Superior temporal gyrus (tissue), 1 donor: ENCODE data around the gene PNCK.

ENCODE experiments used
- DNase-seq: peaks from one replicate; pipeline ENCODE4 v3.0.0-alpha.2; 2016; ENCODE audit errors: extremely low spot score

PNCK gene

GRCh38 chrX:153662266-153662665 lies 11.3 kb downstream of the PNCK start:
- DNase-seq, result peak; percentile 30

- no peak for DNase-seq
These were observed 14.3 kb downstream of the PNCK start for GRCh38 chrX:153659268-153659667.

DNA sequence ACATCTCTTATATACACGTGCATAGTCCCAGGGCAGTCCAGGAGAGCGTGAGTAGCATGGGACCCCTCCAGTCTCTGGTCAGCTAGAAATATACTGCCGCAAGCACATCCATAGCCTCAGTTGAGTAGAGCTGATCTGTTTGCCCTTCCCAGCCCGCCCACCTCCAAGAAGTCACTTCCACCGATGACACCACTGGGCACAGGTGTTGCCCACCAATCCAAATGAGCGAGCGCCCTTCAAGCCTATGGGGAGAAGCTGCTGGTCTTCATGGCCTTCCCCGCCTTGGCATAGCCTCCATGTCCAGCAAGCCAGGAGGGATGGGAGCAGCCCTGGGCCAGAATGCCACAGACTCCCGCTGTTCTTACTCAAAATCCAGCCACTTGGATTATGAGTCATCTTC lies 16.5 kb downstream of the PNCK start:
- DNase-seq, result no peak

DNA sequence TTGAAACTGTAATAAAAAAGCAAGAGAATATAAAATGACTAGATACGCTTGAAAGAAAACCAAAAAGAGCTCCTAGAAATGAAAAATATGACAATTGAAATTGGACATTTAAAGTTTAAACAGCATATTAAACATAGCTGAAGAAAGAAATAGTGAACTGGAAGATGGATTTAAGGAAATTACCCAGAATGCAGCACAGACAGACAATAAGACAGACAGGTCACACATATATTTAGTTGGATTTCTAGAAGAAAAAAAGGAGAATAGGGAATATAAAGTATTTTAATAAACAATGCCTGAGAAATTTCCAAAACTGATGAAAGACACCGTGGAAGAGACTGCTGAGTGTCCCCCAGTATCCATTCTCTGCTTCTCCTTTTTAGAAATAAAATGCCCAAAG lies 20.1 kb downstream of the PNCK start:
- DNase-seq, result no peak

DNA sequence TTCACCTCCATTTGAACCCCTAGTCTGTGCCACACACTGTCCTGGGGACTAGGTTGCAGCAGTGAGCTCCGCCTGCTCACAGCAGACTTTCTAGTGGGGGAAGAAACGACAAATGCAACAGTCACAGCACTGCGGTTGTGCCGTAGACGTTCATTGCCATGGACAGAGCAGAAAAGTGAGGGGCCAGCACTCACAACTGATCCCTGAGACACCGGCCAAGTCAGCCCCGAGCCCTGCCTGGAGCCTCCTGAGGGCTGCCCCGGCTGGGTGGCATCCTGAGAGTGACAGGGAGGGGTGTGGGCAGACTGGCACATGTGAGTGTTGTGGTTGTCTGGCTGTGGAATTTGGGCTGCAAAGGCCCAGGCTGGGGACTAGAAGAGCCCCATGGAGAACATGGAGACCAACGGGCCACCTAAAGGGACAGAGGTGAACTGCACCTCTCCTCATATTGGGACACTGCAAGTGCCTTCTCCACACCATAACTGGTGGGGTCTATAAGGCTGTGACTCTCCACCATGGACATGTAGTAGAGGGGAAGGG lies 22.0 kb downstream of the PNCK start:
- DNase-seq, result no peak

GRCh38 chrX:153650959-153651358 lies 22.7 kb downstream of the PNCK start:
- no peak for DNase-seq

- no peak for DNase-seq
These were observed 23.5 kb downstream of the PNCK start for GRCh38 chrX:153649915-153650782.

DNA sequence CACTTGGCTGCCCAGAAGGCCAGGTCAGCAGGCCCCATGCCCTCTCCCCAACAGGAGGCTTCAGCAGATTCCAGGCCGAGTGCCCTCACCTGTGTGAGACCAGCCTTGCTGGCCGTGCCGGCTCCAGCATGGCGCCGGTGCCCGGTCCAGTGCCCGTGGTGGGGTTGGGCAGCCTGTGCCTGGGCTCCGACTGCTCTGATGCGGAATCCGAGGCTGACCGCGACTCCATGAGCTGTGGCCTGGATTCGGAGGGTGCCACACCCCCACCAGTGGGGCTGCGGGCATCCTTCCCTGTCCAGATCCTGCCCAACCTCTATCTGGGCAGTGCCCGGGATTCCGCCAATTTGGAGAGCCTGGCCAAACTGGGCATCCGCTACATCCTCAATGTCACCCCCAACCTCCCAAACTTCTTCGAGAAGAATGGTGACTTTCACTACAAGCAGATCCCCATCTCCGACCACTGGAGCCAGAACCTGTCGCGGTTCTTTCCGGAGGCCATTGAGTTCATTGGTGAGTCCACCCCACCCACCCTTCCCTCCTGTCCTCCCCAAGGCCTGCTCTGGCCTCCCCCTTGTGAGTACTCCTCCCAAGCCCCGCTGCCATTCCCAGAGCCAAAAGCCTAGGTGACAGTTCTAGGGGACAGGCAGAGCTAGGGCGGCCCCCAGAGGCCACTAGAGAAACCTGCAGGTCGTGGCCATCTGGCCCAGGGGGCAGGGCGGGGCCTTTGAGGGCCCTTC lies 24.3 kb downstream of the PNCK start:
- DNase-seq, result no peak

GRCh38 chrX:153648358-153649177 lies 25.0 kb downstream of the PNCK start:
- no peak for DNase-seq

- no peak for DNase-seq
These were observed 25.9 kb downstream of the PNCK start for GRCh38 chrX:153647461-153648357.

DNA sequence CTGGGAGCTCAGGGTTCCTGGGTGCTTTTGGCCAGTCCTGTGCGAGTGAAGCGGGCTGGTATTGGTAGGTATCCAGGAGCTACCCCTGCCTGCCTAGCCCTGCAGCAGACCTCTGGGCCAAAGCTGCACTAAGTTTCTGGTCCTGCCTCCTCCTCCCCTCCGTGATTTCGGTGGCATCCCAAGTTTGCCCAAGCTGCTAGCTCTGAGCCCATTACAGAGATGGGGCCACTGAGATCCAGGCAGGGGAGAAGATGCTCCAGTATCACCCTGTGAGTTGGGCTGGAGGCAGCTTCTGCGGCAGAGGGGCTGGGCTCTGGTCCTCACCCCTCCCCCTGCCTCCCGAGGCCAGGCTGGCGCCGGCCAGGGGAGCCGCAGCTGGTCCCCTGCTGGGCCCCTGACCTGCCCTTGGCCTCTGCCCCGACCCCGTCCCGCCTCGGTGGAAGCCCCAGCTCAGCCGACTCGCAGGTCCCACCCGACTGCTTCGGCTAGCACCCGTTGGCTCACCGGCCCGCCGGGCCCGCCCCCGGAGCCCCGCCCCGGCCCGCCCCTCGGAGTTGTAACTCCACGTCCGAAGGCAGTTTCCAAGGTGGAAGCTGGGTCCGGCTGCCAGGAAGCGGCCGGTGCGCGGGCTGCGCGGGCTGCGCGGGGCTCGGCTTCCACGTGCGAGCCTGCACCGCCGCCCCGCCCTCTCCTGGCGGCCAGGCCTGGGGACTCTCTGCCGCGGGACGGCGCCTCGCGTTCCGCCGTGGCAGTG lies 26.8 kb downstream of the PNCK start, which contains the start of gene DUSP9:
TSS of gene DUSP9 (plus strand) at position 584 of the 754 bp plus-strand sequence. CDS start 751 bp downstream, outside the sequence.
- no peak for DNase-seq

GRCh38 chrX:153645921-153646488 lies 27.6 kb downstream of the PNCK start:
- DNase-seq, result no peak

- DNase-seq, result no peak
These were observed 28.5 kb downstream of the PNCK start for GRCh38 chrX:153645151-153645550.

- DNase-seq, result no peak
These were observed 29.1 kb downstream of the PNCK start for GRCh38 chrX:153644356-153645125.

DNA sequence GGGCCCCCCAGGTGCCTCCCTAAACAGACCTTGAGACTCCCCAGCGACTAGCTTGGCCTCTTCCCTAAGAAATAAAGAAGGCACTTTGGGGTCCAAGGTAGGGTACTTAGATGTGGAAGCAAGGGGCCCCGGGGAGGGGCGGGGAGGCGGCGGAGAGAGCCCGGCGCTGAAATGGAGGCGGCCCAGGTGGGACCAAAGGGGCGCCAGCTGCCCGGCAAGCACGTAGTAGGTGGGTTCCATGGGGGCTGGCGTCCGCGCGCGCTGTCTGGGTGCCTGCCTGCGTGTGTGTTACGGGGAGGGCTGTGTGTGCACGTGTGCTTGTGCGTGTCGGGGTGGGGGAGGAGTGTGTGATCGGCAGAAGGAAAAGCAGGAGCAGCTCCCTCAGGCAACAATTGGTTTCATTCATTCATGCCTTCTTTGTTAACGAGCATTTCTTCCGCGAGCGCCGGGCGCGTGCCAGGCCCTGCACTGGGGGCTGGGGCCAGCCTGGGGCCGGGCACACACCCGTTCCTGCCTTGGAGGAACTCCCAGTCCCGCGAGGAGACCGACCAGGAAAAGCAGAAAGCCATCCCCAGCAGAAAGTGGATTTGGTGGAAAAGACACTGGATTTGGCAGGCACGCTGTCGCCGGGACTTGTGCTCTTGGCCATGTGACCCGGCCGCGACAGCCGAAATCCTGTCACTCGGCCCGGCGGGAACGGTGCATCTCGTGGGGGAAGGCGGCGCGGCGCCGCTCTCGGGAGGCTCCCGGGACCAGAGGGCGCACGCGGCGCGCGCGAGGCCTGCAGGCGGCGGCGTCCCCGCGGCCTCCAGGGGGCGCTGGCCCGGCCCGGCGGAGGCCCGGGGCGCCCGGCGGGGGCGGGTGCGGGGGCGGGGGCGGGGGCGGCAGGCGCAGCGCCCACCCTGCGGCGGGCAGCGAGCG lies 29.9 kb downstream of the PNCK start:
- DNase-seq, result peak; percentile 11

DNA sequence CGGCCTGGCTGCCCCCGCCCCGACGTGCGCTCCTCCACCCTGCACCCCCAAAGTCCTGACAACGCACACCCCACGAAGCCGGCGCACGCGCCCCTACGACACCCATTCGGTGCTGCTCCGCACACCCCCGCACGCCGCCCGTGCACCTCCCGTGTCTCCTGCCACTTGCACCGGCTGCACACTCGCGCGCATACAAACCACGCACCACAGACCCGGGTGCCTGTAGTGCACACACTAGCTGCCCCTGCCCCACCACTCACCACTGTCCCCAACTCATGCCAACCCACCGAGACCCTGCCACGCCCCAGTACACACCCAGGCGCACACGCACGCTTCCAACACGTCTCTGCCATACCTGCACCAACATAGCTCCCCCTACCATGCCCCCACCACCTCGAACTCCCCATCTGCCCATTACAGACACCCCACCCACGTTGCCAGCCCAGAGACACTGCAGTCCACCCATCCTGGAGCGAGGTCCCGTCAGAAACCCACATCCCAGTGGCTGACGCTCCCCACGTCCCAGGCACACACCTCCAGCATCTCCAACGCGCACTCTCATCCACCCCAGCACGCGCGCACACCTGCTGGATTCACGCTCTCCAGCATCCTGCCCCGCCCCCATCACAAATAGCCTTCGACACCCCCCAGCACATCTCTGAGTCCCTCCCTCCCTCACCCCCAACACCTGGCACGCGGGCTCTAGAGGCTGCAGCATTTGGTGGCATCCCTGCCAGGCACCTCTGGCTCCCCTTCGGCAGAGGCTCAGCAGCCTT lies 30.8 kb downstream of the PNCK start:
- DNase-seq, result no peak

DNA sequence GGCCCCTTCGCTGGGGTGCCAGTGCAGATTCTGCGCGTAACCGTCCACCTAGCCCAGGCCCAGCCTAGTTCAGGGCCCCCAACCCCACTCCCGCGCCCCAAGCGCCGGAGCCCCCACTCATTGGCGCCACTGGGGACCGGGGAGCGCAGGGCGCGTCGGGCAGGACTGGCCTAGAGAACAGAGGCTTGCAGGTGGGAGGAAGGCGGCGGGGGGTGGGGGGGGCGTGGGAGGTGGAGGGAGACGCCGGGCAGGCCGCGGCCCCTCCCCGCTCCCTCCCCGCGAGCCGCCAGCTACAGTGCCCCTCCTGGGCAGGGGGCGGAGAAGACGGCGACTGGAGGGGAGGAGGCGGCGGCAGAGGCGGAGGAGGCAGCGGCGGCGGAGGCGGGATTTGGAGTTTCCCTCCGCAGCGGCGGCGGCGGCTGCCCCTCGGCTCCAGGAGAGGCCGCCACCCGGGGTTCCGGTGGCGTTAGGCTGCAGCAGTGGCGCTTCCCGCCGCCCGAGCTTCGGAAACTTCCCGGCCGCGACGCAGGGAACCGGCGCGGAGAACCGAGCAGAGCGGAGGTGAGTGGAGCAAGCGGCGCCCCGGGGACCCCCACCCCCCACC lies 31.5 kb downstream of the PNCK start:
- no peak for DNase-seq
